Hepatocyte (in vitro differentiated cells): ENCODE data around the gene ETFBKMT. TPM values are rescaled to one million over a fixed set of nuclear protein-coding genes. Genes with fewer than 3 reads are reported as not detected.

Experiments
- DNase-seq: peaks from one replicate; pipeline ENCODE4 v3.0.0-alpha.2; 2016; ENCODE audit warnings: low spot score
- H2AFZ ChIP-seq: fragments of 200-600 bp; sonication (generic); 2 replicates; pipeline ENCODE4 v1.6.0; 2016; ENCODE audit warnings: antibody characterized with exemption, mild to moderate bottlenecking
- H3K27ac ChIP-seq: fragments of 200-600 bp; sonication (generic); 2 replicates; pipeline ENCODE4 v1.5.1; 2016; ENCODE audit warnings: mild to moderate bottlenecking
- H3K27me3 ChIP-seq: fragments of 200-600 bp; sonication (generic); 2 replicates; pipeline ENCODE4 v1.6.1; 2016
- H3K36me3 ChIP-seq: fragments of 200-600 bp; sonication (generic); replicated peaks from 2 replicates; pipeline ENCODE4 v1.5.1; 2016; ENCODE audit warnings: low read depth; ENCODE audit not compliant: insufficient read depth
- H3K4me1 ChIP-seq: fragments of 200-600 bp; sonication (generic); 2 replicates; pipeline ENCODE4 v1.5.1; 2016; ENCODE audit warnings: mild to moderate bottlenecking, moderate library complexity; ENCODE audit not compliant: insufficient read depth
- H3K4me2 ChIP-seq: fragments of 200-600 bp; sonication (generic); 2 replicates; pipeline ENCODE4 v1.6.0; 2016
- H3K4me3 ChIP-seq: fragments of 200-600 bp; sonication (generic); 2 replicates; pipeline ENCODE4 v1.5.1; 2016; ENCODE audit warnings: mild to moderate bottlenecking
- H3K79me2 ChIP-seq: fragments of 200-600 bp; sonication (generic); 2 replicates; pipeline ENCODE4 v1.6.0; 2017; ENCODE audit warnings: mild to moderate bottlenecking
- H3K9me2 ChIP-seq: fragments of 200-600 bp; sonication (generic); replicated peaks from 2 replicates; pipeline ENCODE4 v1.6.0; 2017; ENCODE audit warnings: mild to moderate bottlenecking; ENCODE audit not compliant: insufficient read depth
- H3K9me3 ChIP-seq: fragments of 200-600 bp; sonication (generic); 2 replicates; pipeline ENCODE4 v1.5.1; 2016; ENCODE audit warnings: low read depth, mild to moderate bottlenecking
- H4K20me1 ChIP-seq: fragments of 200-600 bp; sonication (generic); 2 replicates; pipeline ENCODE4 v1.6.0; 2016; ENCODE audit warnings: mild to moderate bottlenecking; ENCODE audit not compliant: insufficient read depth, poor library complexity, severe bottlenecking
- CTCF ChIP-seq: fragments of 200-600 bp; sonication (generic); IDR thresholded peaks from 2 replicates; pipeline ENCODE4 v1.5.1; 2016; ENCODE audit warnings: antibody characterized with exemption, mild to moderate bottlenecking; ENCODE audit not compliant: poor library complexity
- EZH2 ChIP-seq: fragments of 200-600 bp; sonication (generic); IDR thresholded peaks from 2 replicates; pipeline ENCODE4 v1.6.1; 2016; ENCODE audit warnings: antibody characterized with exemption, mild to moderate bottlenecking, borderline replicate concordance
- EZH2phosphoT487 ChIP-seq: fragments of 200-600 bp; sonication (generic); IDR thresholded peaks from one replicate; pipeline ENCODE4 v1.6.1; 2018; ENCODE audit warnings: antibody characterized with exemption, mild to moderate bottlenecking, low read depth, moderate library complexity; ENCODE audit not compliant: unreplicated experiment, severe bottlenecking
- WGBS: methylation state at CpG from one replicate; pipeline ENCODE4 v1.1.6; 2016; ENCODE audit warnings: low lambda C conversion rate; ENCODE audit errors: missing lambda C conversion rate; 5-methylcytosine and 5-hydroxymethylcytosine counted together
- polyA plus RNA-seq: library from polyadenylated mRNA; unstranded; fragments of >200 nt; fragmentation: Nextera tagmentation; extraction: Ambion mirVana; gene quantifications from 2 replicates; pipeline ENCODE4 v1.2.1, GENCODE V29; 2016
- total RNA-seq: library from RNA; depleted of rRNA; stranded (reverse); fragments of >200 nt; gene quantifications from 2 replicates; pipeline ENCODE4 v1.2.3, GENCODE V29; 2014

ETFBKMT gene
- total and polyA plus RNA-seq, 2 experiments from 2014 or later: 4.7 to 4.9 TPM

GRCh38 chr12:31722580-31722979 lies 63.1 kb downstream of the ETFBKMT start:
- Histone ChIP-seq H3K4me3 (no peak overlapping the region), H3K4me2 (no peak overlapping the region), H3K9me2 (no peaks in the 10 kb centered on the region), H2AFZ (no peak overlapping the region), H3K4me1 (peaks cover 7% of the 10 kb centered on the region), H3K36me3 (no peaks in the 10 kb centered on the region), H3K79me2 (peaks cover 5% of the 10 kb centered on the region), H4K20me1 (no peaks in the 10 kb centered on the region), H3K27ac (no peak overlapping the region), H3K9me3 (no peaks in the 10 kb centered on the region), H3K27me3 (no peaks in the 10 kb centered on the region)
- TF ChIP-seq EZH2 (no peak), CTCF (no peak), EZH2phosphoT487 (no peak)
- WGBS: 97% methylated on average over 2 of the region's 2 CpGs
- DNase-seq: no peak

Other genes with a start within 250 kb of the ETFBKMT start
- gene DENND5B, start 68.6 kb upstream of the ETFBKMT start, total RNA-seq: 24.9 and 26.7 TPM in 2 replicates
- gene DENND5B, start 68.6 kb upstream of the ETFBKMT start, polyA plus RNA-seq: 9.9 and 10.4 TPM in 2 replicates
- 11.9 and 14.0 TPM in 2 replicates for gene AMN1, start 69.3 kb downstream of the ETFBKMT start, total RNA-seq
- 8.3 and 9.3 TPM in 2 replicates for gene AMN1, start 69.3 kb downstream of the ETFBKMT start, polyA plus RNA-seq